ENCODE measurements around the gene NRARP.

DNA sequence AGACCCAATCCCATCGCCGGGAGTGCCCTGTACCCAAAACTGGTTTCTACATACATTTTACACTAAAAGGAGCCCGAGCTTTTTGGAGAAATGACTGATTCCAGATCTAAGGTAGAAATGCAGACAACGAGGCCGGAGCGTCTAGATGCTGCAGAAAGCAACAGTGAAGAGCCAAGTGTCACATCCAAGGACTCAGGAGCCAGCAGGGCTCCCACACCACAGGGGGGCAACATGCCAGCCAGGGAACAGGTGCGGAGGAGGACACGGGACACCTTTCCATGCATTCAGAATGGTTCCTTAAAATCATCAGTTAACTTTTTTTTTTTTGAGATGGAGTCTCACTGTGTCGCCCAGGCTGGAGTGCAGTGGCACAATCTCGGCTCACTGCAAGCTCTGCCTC lies 23.1 kb upstream of the NRARP start:
- TF ChIP-seq, protein P1, sequence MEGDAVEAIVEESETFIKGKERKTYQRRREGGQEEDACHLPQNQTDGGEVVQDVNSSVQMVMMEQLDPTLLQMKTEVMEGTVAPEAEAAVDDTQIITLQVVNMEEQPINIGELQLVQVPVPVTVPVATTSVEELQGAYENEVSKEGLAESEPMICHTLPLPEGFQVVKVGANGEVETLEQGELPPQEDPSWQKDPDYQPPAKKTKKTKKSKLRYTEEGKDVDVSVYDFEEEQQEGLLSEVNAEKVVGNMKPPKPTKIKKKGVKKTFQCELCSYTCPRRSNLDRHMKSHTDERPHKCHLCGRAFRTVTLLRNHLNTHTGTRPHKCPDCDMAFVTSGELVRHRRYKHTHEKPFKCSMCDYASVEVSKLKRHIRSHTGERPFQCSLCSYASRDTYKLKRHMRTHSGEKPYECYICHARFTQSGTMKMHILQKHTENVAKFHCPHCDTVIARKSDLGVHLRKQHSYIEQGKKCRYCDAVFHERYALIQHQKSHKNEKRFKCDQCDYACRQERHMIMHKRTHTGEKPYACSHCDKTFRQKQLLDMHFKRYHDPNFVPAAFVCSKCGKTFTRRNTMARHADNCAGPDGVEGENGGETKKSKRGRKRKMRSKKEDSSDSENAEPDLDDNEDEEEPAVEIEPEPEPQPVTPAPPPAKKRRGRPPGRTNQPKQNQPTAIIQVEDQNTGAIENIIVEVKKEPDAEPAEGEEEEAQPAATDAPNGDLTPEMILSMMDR (IDR thresholded peaks at IDR 0.05): no peak
- no peak for TF ChIP-seq POLR2A (IDR thresholded peaks at IDR 0.05)
